Fibroblast of peridontal ligament (primary cell): ENCODE data around the gene SLC3A2.
"Not testable (repeated sequence)": the region's sequence is repeated elsewhere in the genome, so short reads cannot be mapped to it uniquely, and the experiment has no call there.

Experiments
- DNase-seq: peaks from one replicate; pipeline ENCODE4 v3.0.0-alpha.2; 2010; ENCODE audit errors: extremely low read depth

SLC3A2 gene

GRCh38 chr11:62880803-62881578, at the start of gene SLC3A2:
Gene SLC3A2 (plus strand): TSS chr11:62880896. CDS start chr11:62881024, 128 bp downstream.
- DNase-seq: peak; percentile 81

GRCh38 chr11:62830904-62831519, 49.7 kb upstream of the SLC3A2 start:
- DNase-seq: no peak

GRCh38 chr11:62831520-62832335, 49.0 kb upstream of the SLC3A2 start, which contains the start of gene STX5:
Gene STX5 (minus strand): TSS chr11:62832051. CDS start chr11:62831243, 808 bp downstream.
- peak; percentile 98 for DNase-seq

GRCh38 chr11:62832336-62833234, 48.1 kb upstream of the SLC3A2 start, which contains the start of gene TEX54:
Gene TEX54 (minus strand): TSS chr11:62832841.
- no peak for DNase-seq

- no peak for DNase-seq
Measured at GRCh38 chr11:62835336-62835735, 45.4 kb upstream of the SLC3A2 start.

- DNase-seq: peak; percentile 93
Measured at GRCh38 chr11:62839050-62839945, 41.4 kb upstream of the SLC3A2 start, which contains the start of gene WDR74. Gene WDR74 (minus strand): TSS chr11:62839590. CDS start chr11:62839570, 20 bp downstream.

GRCh38 chr11:62840721-62841360, 39.9 kb upstream of the SLC3A2 start:
- DNase-seq: peak; percentile 88

GRCh38 chr11:62841361-62842170, 39.1 kb upstream of the SLC3A2 start:
- peak; percentile 100 for DNase-seq

GRCh38 chr11:62842171-62842741, 38.4 kb upstream of the SLC3A2 start:
- DNase-seq: no peak

GRCh38 chr11:62842891-62843290, 37.8 kb upstream of the SLC3A2 start:
- DNase-seq: not testable (repeated sequence)

- peak; percentile 43 for DNase-seq
Measured at GRCh38 chr11:62843466-62843865, 37.2 kb upstream of the SLC3A2 start.

GRCh38 chr11:62844154-62844553, 36.5 kb upstream of the SLC3A2 start:
- DNase-seq: no peak

GRCh38 chr11:62846177-62846576, 34.5 kb upstream of the SLC3A2 start:
- no peak for DNase-seq

GRCh38 chr11:62847767-62848314, 32.9 kb upstream of the SLC3A2 start:
- DNase-seq: no peak

GRCh38 chr11:62850911-62851806, 29.5 kb upstream of the SLC3A2 start:
- no peak for DNase-seq

GRCh38 chr11:62851807-62852522, 28.7 kb upstream of the SLC3A2 start:
- no peak for DNase-seq
